Heart right ventricle (tissue), 16 donors: ENCODE data around the gene PPP2R2B. TPM values are rescaled to one million over a fixed set of nuclear protein-coding genes. Genes with fewer than 3 reads are reported as not detected.

Experiments used
- ATAC-seq, 8 donors: fragments of 200-7000 bp; cut with Tn5 transposase; one replicate each; pipeline ENCODE4 v1.9.1; 2020; ENCODE audit warnings: mild to moderate bottlenecking in 8 of 8, moderate library complexity in 8 of 8, moderate number of reproducible peaks in 1 of 8
- DNase-seq, 2 donors: peaks; one replicate each; pipeline ENCODE4 v3.0.0-alpha.2; 2020
- H3K27ac ChIP-seq, 10 donors: fragments of 200-600 bp; sonication (generic) in 2 of 10; one replicate each; pipeline versions ENCODE4 v1.5.0 to v1.8.0; 2020 to 2022; ENCODE audit warnings: mild to moderate bottlenecking in 3 of 10
- H3K27me3 ChIP-seq, 7 donors: fragments of 200-600 bp; one replicate each; pipeline ENCODE4 v1.8.0; 2021 to 2022; ENCODE audit warnings: mild to moderate bottlenecking in 2 of 7
- H3K36me3 ChIP-seq, 9 donors: fragments of 200-600 bp; sonication (generic) in 1 of 9; one replicate each; pipeline versions ENCODE4 v1.5.0 to v1.8.0; 2020 to 2022; ENCODE audit warnings: mild to moderate bottlenecking in 2 of 9
- H3K4me1 ChIP-seq, 9 donors: fragments of 200-600 bp; sonication (generic) in 1 of 9; one replicate each; pipeline versions ENCODE4 v1.5.0 to v1.8.0; 2020 to 2022; ENCODE audit warnings: mild to moderate bottlenecking in 4 of 9
- H3K4me3 ChIP-seq, 10 donors: fragments of 200-600 bp; sonication (generic) in 2 of 10; one replicate each; pipeline versions ENCODE4 v1.5.0 to v1.8.0; 2020 to 2022; ENCODE audit warnings: mild to moderate bottlenecking in 7 of 10, moderate library complexity in 2 of 10
- H3K9me3 ChIP-seq, 11 donors: fragments of 200-600 bp in 10 of 11; sonication (generic) in 2 of 11; one replicate each; pipeline versions ENCODE4 v1.5.0 to v1.8.0; 2013 to 2022; ENCODE audit warnings: mild to moderate bottlenecking in 2 of 11, control low read depth in 1 of 11, moderate library complexity in 1 of 11
- CTCF ChIP-seq, 9 donors: fragments of 200-600 bp; sonication (generic) in 2 of 9; IDR thresholded peaks; one replicate each; pipeline versions ENCODE4 v1.5.0 to v1.8.0; 2021 to 2022; ENCODE audit warnings: antibody characterized with exemption in 9 of 9, mild to moderate bottlenecking in 5 of 9, moderate library complexity in 1 of 9
- WGBS, 2 donors: extraction: QIAGEN DNeasy Blood & Tissue Kit; methylation state at CpG; one replicate each; pipeline ENCODE4 v1.1.7; 2013; ENCODE audit warnings: inconsistent platforms in 1 of 2; 5-methylcytosine and 5-hydroxymethylcytosine counted together
- intact Hi-C, 10 donors: fragments of 100-400 bp; cut with DNase I; formaldehyde crosslinking; loops; one replicate each; pipeline versions ENCODE4 v1.11.1 to v1.14.2; 2022
- polyA plus RNA-seq, 2 donors: library from polyadenylated mRNA; stranded (reverse); fragments of 200-250 nt; gene quantifications; one replicate each; pipeline ENCODE4 v1.2.3, GENCODE V29; 2013
- total RNA-seq, 10 donors: library from RNA; stranded (reverse); fragmentation: NEBNext Ultra II Directional in 3 of 10; extraction: Animal tissue kit (Norgen Biotek cat#: 25700) in 3 of 10; gene quantifications; one replicate each; pipeline versions ENCODE4 v1.2.1 to v1.2.4, GENCODE V29; 2021 to 2023
- donor health status: Arrhythmogenic right ventricular cardiomyopathy.
- donor health status: ischemic (EF 13 %, LVEDD 7.1; RV severe dilation, severe dysfunction).
- donor health status: healthy with polysubstance abuse.
- donor health status: DM: no; HTN: yes; CAD: no.
- donor health status: DM: no; HTN: no; CAD: no.
- donor health status: ischemic (EF 25% LVEDD 6.9; RV normal size, moderate dysfunction).
- donor health status: ischemic (EF 25% LVEDD 5.7; RV mildly dilated, moderate dysfunction).
- donor health status: healthy.
- donor health status: DM: yes; HTN: yes; CAD: no.
- donor health status: Ischemic cardiomyopathy.
- donor health status: ischemic (EF 35%, LVEDD 5.7; RV mildly dilated, moderate dysfunction).
- donor health status: nonischemic (EF 11% LVEDD 7.7; RV severe dilation, severe dysfunction).
- donor health status: DM: yes; HTN: yes; CAD: no.
- donor health status: PGD.
- donor health status: ischemic (EF 29% LVEDD 5.4; RV normal size, mild dysfunction).
- donor health status: nonischemic (EF 23%, LVEDD 6.1; RV moderate dilation, normal function).

Gene PPP2R2B
- total and polyA plus RNA-seq, 12 donors = 0.05 to 1.8 (median 0.57) TPM; not detected in 2

GRCh38 chr5:146788898-146789297, 89.7 kb downstream of the PPP2R2B start:
- H3K27ac ChIP-seq = no peak overlapping the region
- no peak for DNase-seq
- H3K27me3 ChIP-seq = no peaks in the 10 kb centered on the region
- no peak for TF ChIP-seq CTCF (IDR thresholded peaks at IDR 0.05)
- WGBS, 2 donors = 48 to 50% methylated on average over 2 of the region's 2 CpGs
- H3K4me3 ChIP-seq = no peak overlapping the region
- peaks cover 0 to 6% (median 0%) of the 10 kb centered on the region in 9 donors for H3K4me1 ChIP-seq
- H3K9me3 ChIP-seq = no peaks in the 10 kb centered on the region
- no peaks in the 10 kb centered on the region for H3K36me3 ChIP-seq
- no peak for ATAC-seq
- intact Hi-C loops = no loop called here

- no peak for TF ChIP-seq CTCF (IDR thresholded peaks at IDR 0.05)
- peaks cover 0 to 5% (median 0%) of the 10 kb centered on the region in 9 donors for H3K4me1 ChIP-seq
- WGBS, 2 donors = 41 to 62% methylated on average over 3 of the region's 3 CpGs
- no peak overlapping the region for H3K4me3 ChIP-seq
- H3K36me3 ChIP-seq = no peaks in the 10 kb centered on the region
- DNase-seq (no peak), ATAC-seq (no peak)
- H3K27ac ChIP-seq = no peak overlapping the region
- no peaks in the 10 kb centered on the region for H3K9me3 ChIP-seq
- intact Hi-C loops = no loop called here
- H3K27me3 ChIP-seq = no peaks in the 10 kb centered on the region
Measured at GRCh38 chr5:146785065-146785464, 93.5 kb downstream of the PPP2R2B start.

DNA sequence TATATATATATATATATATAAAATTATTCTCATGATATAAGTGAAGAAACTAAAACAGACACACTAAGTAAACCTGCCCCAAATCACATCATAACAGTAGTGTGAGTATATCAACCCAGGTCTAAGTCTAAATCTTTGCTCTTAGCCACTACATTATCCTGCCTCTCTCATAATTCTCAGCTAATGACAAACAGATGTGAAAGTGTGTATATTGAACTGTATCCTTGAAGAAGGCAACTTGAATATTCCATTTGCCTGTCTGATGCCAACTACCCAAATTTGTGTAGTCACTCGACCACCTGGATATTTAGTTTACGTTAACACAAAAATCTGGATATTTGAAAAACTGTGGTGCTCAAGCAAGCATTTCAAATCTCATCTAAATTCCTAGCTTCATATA, 97.4 kb downstream of the PPP2R2B start:
- intact Hi-C loops = no loop called here
- H3K4me1 ChIP-seq = peaks cover 0 to 5% (median 0%) of the 10 kb centered on the region in 9 donors
- 86 to 87% methylated on average over 2 of the region's 2 CpGs for WGBS, 2 donors
- DNase-seq (no peak), ATAC-seq (no peak)
- no peak for TF ChIP-seq CTCF (IDR thresholded peaks at IDR 0.05)
- no peak overlapping the region for H3K4me3 ChIP-seq
- H3K27ac ChIP-seq = no peak overlapping the region
- H3K27me3 ChIP-seq = no peaks in the 10 kb centered on the region
- H3K36me3 ChIP-seq = no peaks in the 10 kb centered on the region
- H3K9me3 ChIP-seq = peaks cover 0 to 3% (median 0%) of the 10 kb centered on the region in 11 donors

DNA sequence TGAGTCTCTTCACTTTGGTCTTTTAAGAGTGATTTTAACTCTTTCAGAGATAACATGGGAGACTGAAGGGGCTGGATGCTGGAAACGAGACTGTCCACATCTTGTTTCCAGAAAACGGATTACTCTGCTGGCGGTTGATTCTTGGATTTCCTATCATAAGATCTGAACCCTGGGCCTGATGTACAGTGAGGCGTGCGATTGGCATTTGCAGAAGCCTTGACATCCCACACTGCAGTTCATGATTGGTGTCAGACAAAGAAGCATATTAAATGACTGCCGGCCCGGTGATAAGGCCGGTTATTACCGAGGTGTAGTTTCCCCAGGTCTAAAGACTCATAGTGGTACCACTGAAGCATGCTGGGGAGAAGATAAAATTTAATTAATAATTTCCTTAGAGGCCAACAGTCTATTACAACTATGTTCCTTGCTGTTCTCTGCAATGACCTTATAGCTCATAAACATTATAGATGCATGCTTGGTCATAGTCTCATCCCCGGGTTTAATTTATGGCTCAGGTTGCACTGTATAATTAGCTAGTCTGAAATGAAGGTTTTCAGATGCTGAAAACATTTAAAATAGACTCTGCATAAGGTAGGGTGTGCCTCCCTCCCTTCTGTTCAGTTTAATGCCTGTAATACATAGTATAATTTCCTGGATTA, 99.2 kb downstream of the PPP2R2B start:
- peaks cover 0 to 19% (median 0%) of the 10 kb centered on the region in 11 donors for H3K9me3 ChIP-seq
- H3K27me3 ChIP-seq = no peaks in the 10 kb centered on the region
- H3K4me3 ChIP-seq = no peak overlapping the region
- no peak for TF ChIP-seq CTCF (IDR thresholded peaks at IDR 0.05)
- WGBS, 2 donors = 75 to 78% methylated on average over 10 of the region's 10 CpGs
- intact Hi-C loops = no loop called here
- ATAC-seq (no peak), DNase-seq (no peak)
- no peak overlapping the region for H3K27ac ChIP-seq
- no peaks in the 10 kb centered on the region for H3K36me3 ChIP-seq
- no peaks in the 10 kb centered on the region for H3K4me1 ChIP-seq
